OCI-LY7 (cell line): ENCODE results near the gene UHRF1. TPM values are rescaled to one million over a fixed set of nuclear protein-coding genes. Genes with fewer than 3 reads are reported as not detected.

Source experiments
- BruUV-seq: library from RNA; stranded (reverse); fragments of 400-500 nt; replicated peaks from 2 replicates; lab custom pipeline; 2021; lab: Mats Ljungman, UMichigan
- CTCF ChIA-PET: fragments of 300-600 bp; sonication (Branson Sonifier 250); formaldehyde crosslinking; loops from one replicate; lab custom pipeline; 2022; ENCODE audit warnings: antibody characterized with exemption; ENCODE audit not compliant: unreplicated experiment; lab: Charles Lee
- POLR2A ChIA-PET: fragments of 300-600 bp; sonication (Branson Sonifier 250); formaldehyde crosslinking; loops from one replicate; lab custom pipeline; 2022; ENCODE audit warnings: antibody characterized with exemption; lab: Charles Lee
- DNase-seq: peaks from one replicate; pipeline ENCODE4 v3.0.0-alpha.2; 2015; ENCODE audit warnings: low spot score
- H2AFZ ChIP-seq: fragments of 200-600 bp; sonication (generic), shearing (Covaris generic); 2 replicates; pipeline ENCODE4 v1.6.1; 2014; ENCODE audit warnings: mild to moderate bottlenecking, antibody characterized with exemption, low read length, moderate library complexity
- H3K27ac ChIP-seq: fragments of 200-600 bp; sonication (generic); 2 replicates; pipeline ENCODE4 v1.5.1; 2014; ENCODE audit warnings: mixed run types, low read depth, mild to moderate bottlenecking, moderate library complexity, low read length, inconsistent platforms; ENCODE audit not compliant: poor library complexity, severe bottlenecking
- H3K36me3 ChIP-seq: fragments of 200-600 bp; sonication (generic); 2 replicates; pipeline ENCODE4 v1.6.1; 2014; ENCODE audit warnings: mild to moderate bottlenecking, antibody characterized with exemption, low read length, moderate library complexity, mixed read lengths; ENCODE audit not compliant: insufficient read depth
- H3K4me1 ChIP-seq: fragments of 200-600 bp; sonication (generic); 2 replicates; pipeline ENCODE4 v1.5.1; 2014; ENCODE audit warnings: mild to moderate bottlenecking, low read length; ENCODE audit not compliant: insufficient read depth, poor library complexity, severe bottlenecking
- H3K4me2 ChIP-seq: fragments of 200-600 bp; sonication (generic); 2 replicates; pipeline ENCODE4 v1.6.1; 2014; ENCODE audit warnings: mild to moderate bottlenecking, low read length
- H3K4me3 ChIP-seq: fragments of 200-600 bp; sonication (generic); 2 replicates; pipeline ENCODE4 v1.5.1; 2014; ENCODE audit warnings: mild to moderate bottlenecking, low read depth, low read length; ENCODE audit not compliant: poor library complexity, severe bottlenecking
- H3K79me2 ChIP-seq: fragments of 200-600 bp; sonication (generic); 2 replicates; pipeline ENCODE4 v1.6.1; 2016; ENCODE audit warnings: low read depth, mild to moderate bottlenecking, low read length, moderate library complexity, mixed read lengths; ENCODE audit not compliant: insufficient read depth
- H3K9me2 ChIP-seq: fragments of 200-600 bp; sonication (generic); 2 replicates; pipeline ENCODE4 v1.6.1; 2016; ENCODE audit warnings: mild to moderate bottlenecking, low read length, mixed read lengths; ENCODE audit not compliant: insufficient read depth
- H3K9me3 ChIP-seq: fragments of 200-600 bp; sonication (generic); 2 replicates; pipeline ENCODE4 v1.6.1; 2014; ENCODE audit warnings: mild to moderate bottlenecking, mixed run types, low read length, mixed read lengths
- H4K20me1 ChIP-seq: fragments of 200-600 bp; sonication (generic); 2 replicates; pipeline ENCODE4 v1.6.1; 2014; ENCODE audit warnings: mild to moderate bottlenecking, antibody characterized with exemption, low read length, moderate library complexity, mixed read lengths; ENCODE audit not compliant: insufficient read depth
- EZH2phosphoT487 ChIP-seq: fragments of 200-600 bp; sonication (generic); IDR thresholded peaks from 2 replicates; pipeline ENCODE4 v1.6.1; 2018; ENCODE audit warnings: low read depth, borderline replicate concordance, mild to moderate bottlenecking, mixed run types, antibody characterized with exemption, low read length, moderate library complexity, mixed read lengths
- intact Hi-C: fragments of 100-400 bp; cut with micrococcal nuclease; formaldehyde crosslinking; loops from one replicate; pipeline ENCODE4 v1.10.0; 2022; ENCODE audit not compliant: unreplicated experiment
- total RNA-seq, 2 experiments: library from RNA; depleted of rRNA in 1 of 2; stranded (reverse); fragments of >200 nt in 1 of 2; shearing (Covaris generic) in 1 of 2; gene quantifications; 2 replicates each; pipeline ENCODE4 v1.2.3, GENCODE V29; 2014 to 2022
- TF ChIP-seq, protein P1 (sequence below): fragments of 200-600 bp; sonication (generic); conservative IDR thresholded peaks from 2 replicates; pipeline ENCODE4 v1.5.1; 2014; ENCODE audit warnings: mild to moderate bottlenecking, antibody characterized with exemption, low read length, moderate library complexity, mixed read lengths

UHRF1 gene
- total RNA-seq, 2 experiments from 2014 or later: 141 to 186 TPM

DNA sequence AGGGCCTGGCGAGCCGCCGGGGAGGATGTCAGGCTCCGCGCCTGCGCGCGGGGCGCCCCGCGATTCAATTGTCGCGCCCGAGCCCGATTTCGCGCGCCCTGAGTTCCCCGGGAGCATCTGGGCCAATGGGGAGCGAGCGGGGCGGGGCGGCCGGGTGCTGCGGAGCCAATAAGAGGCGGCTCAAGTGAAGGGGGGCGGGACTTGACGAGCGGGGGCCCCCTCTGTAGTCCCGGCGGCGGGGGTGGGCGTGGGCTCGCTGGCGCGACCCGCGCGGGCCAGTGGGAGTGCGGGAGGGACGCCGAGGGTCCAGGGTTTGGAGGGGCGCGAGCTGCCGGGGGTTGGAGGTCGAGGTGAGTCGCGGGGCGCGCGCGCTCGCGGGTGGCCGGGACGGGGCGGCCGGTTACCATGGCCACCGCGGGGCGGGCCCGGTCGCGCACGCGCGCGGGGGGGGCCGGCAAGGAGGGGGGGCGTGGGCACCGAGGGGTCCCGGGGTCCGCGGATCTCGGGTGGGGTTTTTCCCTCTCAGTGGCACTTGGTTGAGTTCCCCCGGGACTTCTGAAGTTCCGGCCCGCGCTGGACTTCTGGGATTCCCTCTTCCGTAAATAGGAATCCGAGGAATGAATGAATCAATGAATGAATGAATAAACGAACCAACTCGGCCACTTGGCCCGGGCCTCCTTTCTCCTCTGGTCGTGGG, 744 bp downstream of the UHRF1 start:
- Histone ChIP-seq H3K27ac (peak overlapping the region; percentile 80), H3K4me3 (peak overlapping the region; percentile 97), H3K36me3 (peaks cover 49% of the 10 kb centered on the region), H3K9me2 (no peaks in the 10 kb centered on the region), H4K20me1 (peaks cover 20% of the 10 kb centered on the region), H3K9me3 (no peaks in the 10 kb centered on the region), H2AFZ (no peak overlapping the region), H3K4me2 (peak overlapping the region; percentile 96), H3K4me1 (peaks cover 29% of the 10 kb centered on the region), H3K79me2 (peaks cover 52% of the 10 kb centered on the region)
- CTCF ChIA-PET: no interaction called here
- intact Hi-C loops: no loop called here
- DNase-seq: peak; percentile 96
- POLR2A ChIA-PET: no interaction called here
- BruUV-seq: no TSS peak
- no peak for TF ChIP-seq EZH2phosphoT487
- TF ChIP-seq, protein P1, sequence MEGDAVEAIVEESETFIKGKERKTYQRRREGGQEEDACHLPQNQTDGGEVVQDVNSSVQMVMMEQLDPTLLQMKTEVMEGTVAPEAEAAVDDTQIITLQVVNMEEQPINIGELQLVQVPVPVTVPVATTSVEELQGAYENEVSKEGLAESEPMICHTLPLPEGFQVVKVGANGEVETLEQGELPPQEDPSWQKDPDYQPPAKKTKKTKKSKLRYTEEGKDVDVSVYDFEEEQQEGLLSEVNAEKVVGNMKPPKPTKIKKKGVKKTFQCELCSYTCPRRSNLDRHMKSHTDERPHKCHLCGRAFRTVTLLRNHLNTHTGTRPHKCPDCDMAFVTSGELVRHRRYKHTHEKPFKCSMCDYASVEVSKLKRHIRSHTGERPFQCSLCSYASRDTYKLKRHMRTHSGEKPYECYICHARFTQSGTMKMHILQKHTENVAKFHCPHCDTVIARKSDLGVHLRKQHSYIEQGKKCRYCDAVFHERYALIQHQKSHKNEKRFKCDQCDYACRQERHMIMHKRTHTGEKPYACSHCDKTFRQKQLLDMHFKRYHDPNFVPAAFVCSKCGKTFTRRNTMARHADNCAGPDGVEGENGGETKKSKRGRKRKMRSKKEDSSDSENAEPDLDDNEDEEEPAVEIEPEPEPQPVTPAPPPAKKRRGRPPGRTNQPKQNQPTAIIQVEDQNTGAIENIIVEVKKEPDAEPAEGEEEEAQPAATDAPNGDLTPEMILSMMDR: no peak

DNA sequence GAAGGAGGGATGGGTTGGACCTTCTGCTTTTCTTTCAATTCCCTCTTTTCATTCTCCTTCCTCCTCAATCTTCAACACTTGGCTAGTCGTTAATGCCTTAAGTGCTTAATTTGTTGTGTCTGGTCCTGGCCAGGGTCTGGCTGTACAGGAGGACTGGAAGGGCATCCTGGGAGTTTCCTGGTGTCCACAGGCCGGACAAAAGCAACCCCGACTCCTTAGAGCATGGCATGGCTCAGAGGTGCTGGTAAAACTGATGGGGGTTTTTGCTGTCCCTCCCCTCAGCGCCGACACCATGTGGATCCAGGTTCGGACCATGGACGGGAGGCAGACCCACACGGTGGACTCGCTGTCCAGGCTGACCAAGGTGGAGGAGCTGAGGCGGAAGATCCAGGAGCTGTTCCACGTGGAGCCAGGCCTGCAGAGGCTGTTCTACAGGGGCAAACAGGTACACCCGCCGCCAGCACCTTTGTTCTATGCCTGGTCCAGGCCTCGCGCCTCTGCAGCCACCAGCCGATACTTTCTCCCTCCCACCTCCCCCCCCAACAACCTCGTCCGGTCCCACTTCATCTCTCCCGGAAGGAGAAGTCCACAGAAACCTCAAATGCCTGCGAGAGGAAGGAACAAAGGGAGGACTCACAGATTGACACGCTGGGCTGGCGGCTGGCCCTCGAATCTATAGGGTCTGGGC, 1.4 kb downstream of the UHRF1 start:
- peaks cover 56% of the 10 kb centered on the region for H3K36me3 ChIP-seq
- TF ChIP-seq, protein P1: no peak
- TF ChIP-seq EZH2phosphoT487: no peak
- H3K27ac ChIP-seq: peak overlapping the region; percentile 80
- intact Hi-C loops: loop anchor here (1.0 kb wide), 2 partner anchors 38 to 101 kb away; no protein-coding TSS in a partner anchor
- H3K4me1 ChIP-seq: peaks cover 29% of the 10 kb centered on the region
- H3K9me2 ChIP-seq: no peaks in the 10 kb centered on the region
- H3K9me3 ChIP-seq: no peaks in the 10 kb centered on the region
- peak; percentile 58 for DNase-seq
- peak overlapping the region; percentile 97 for H3K4me3 ChIP-seq
- H4K20me1 ChIP-seq: peaks cover 20% of the 10 kb centered on the region
- BruUV-seq: no TSS peak
- H3K4me2 ChIP-seq: peak overlapping the region; percentile 96
- peaks cover 58% of the 10 kb centered on the region for H3K79me2 ChIP-seq
- ChIA-PET POLR2A (interaction anchor here (0.7 to 2.4 kb wide), 6 partner anchors 38 to 101 kb away, joined by 3 to 13 read pairs (median 5); partner anchors contain the start of gene KDM4B), CTCF (interaction anchor here (1.2 to 3.9 kb wide), 2 partner anchors 46 to 101 kb away, joined by 3 to 14 read pairs; no protein-coding TSS in a partner anchor)
- no peak overlapping the region for H2AFZ ChIP-seq
